Activated naive CD8-positive, alpha-beta T cell treated with anti-CD3 and anti-CD28 coated beads, Interleukin-2, amount 50 U/mL, for 24 hours (primary cell): ENCODE results near the gene BTN3A1.
"Not testable (repeated sequence)": the region's sequence is repeated elsewhere in the genome, so short reads cannot be mapped to it uniquely, and the experiment has no call there.

Experiments used
- ATAC-seq: fragments of 150-1000 bp; cut with Tn5 transposase; one replicate; pipeline ENCODE4 v1.10.0; 2021
- DNase-seq: peaks from one replicate; pipeline ENCODE4 v3.0.0; 2021
- H3K27ac Mint-ChIP-seq: one replicate; pipeline ENCODE4 v1.8.0; 2021; ENCODE audit warnings: mild to moderate bottlenecking, mixed read lengths
- H3K27me3 Mint-ChIP-seq: one replicate; pipeline ENCODE4 v1.8.0; 2021; ENCODE audit warnings: mixed read lengths
- H3K36me3 Mint-ChIP-seq: one replicate; pipeline ENCODE4 v1.8.0; 2021; ENCODE audit warnings: low read depth, mixed read lengths
- H3K4me1 Mint-ChIP-seq: one replicate; pipeline ENCODE4 v1.8.0; 2021; ENCODE audit warnings: mixed read lengths
- H3K4me3 Mint-ChIP-seq: one replicate; pipeline ENCODE4 v1.8.0; 2021; ENCODE audit warnings: mild to moderate bottlenecking, moderate library complexity, mixed read lengths
- H3K9me3 Mint-ChIP-seq: one replicate; pipeline ENCODE4 v1.8.0; 2021; ENCODE audit warnings: mixed read lengths

BTN3A1 gene

GRCh38 chr6:26415036-26415614 is 13.1 kb downstream of the BTN3A1 start:
- Mint-ChIP-seq H3K4me1 (peaks cover 3% of the 10 kb centered on the region), H3K9me3 (peaks cover 19% of the 10 kb centered on the region), H3K36me3 (peaks cover 29% of the 10 kb centered on the region)

DNA sequence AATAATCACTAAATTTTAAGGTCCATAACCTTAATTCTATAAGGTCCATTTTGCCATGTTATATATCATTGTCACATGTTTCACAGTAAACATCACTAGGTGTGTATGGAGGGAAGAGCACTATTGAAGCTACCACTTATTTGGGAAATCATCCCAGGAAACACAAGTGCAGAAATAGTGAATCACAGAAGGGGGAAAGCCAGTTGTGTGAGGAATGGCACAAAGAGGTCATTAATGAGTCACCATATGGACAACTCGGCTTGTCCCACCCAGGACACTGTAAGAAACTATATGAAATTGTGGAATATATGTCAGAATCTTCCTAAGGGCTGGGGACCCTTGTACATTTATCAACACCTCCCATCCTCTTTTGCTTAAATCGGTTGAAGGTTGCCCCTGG is 13.7 kb downstream of the BTN3A1 start:
- H3K9me3 Mint-ChIP-seq = peaks cover 19% of the 10 kb centered on the region
- H3K4me3 Mint-ChIP-seq = no peak overlapping the region
- DNase-seq (no peak), ATAC-seq (no peak)
- H3K27ac Mint-ChIP-seq = no peak overlapping the region
- H3K4me1 Mint-ChIP-seq = peaks cover 3% of the 10 kb centered on the region
- H3K27me3 Mint-ChIP-seq = no peaks in the 10 kb centered on the region
- H3K36me3 Mint-ChIP-seq = peaks cover 27% of the 10 kb centered on the region

More at GRCh38 chr6:26415036-26415614, 13.1 kb downstream of the BTN3A1 start:
- H3K4me3 Mint-ChIP-seq = no peak overlapping the region
- DNase-seq (no peak), ATAC-seq (no peak)
- no peaks in the 10 kb centered on the region for H3K27me3 Mint-ChIP-seq
- no peak overlapping the region for H3K27ac Mint-ChIP-seq

DNA sequence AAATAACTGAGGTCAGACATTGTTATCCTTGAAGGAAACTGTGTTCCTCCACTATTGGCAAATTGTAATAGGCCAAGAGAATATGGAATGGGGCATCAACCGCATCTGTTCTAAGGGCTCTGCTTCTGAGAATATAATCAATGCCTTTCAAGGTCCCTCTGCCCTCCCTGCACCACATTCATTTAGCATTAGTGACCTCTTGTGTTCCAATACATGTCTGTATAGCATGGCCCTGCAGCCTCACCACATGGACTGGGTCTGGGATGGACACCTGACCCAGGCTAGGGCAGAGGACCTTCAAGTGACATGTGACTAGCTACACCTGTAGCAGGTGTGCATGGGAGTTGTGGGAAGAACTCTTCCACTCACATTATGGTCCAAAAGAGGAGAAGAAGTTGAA is 14.2 kb downstream of the BTN3A1 start:
- no peak overlapping the region for H3K27ac Mint-ChIP-seq
- no peak overlapping the region for H3K4me3 Mint-ChIP-seq
- peaks cover 24% of the 10 kb centered on the region for H3K36me3 Mint-ChIP-seq
- no peak for DNase-seq
- peaks cover 19% of the 10 kb centered on the region for H3K9me3 Mint-ChIP-seq
- no peak for ATAC-seq
- no peaks in the 10 kb centered on the region for H3K27me3 Mint-ChIP-seq
- peaks cover 3% of the 10 kb centered on the region for H3K4me1 Mint-ChIP-seq

DNA sequence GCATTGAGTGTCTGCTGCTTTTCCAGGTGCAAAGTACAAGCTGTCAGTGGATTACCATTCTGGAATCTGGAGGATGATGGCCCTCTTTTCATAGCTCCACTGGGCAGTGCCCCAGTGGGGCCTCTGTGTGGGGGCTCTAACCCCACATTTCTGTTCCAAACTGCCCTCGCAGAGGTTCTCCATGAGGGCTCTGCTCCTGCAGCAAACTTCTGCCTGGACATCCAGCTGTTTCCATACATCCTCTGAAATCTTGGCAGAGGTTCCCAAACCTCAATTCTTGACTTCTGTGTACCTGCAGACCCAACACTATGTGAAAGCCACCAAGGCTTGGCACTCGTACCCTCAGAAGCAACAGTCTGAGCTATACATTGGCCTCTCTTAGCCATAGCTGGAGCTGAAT is 16.0 kb downstream of the BTN3A1 start:
- H3K27me3 Mint-ChIP-seq = not testable (repeated sequence)

GRCh38 chr6:26418795-26419194 is 16.7 kb downstream of the BTN3A1 start:
- not testable (repeated sequence) for H3K4me1 Mint-ChIP-seq, H3K4me3 Mint-ChIP-seq, H3K27me3 Mint-ChIP-seq, H3K27ac Mint-ChIP-seq, ATAC-seq, DNase-seq
- Mint-ChIP-seq H3K36me3 (peaks cover 16% of the 10 kb centered on the region), H3K9me3 (peaks cover 19% of the 10 kb centered on the region)

More for the DNA sequence above, 16.0 kb downstream of the BTN3A1 start:
- H3K4me1 Mint-ChIP-seq, H3K27ac Mint-ChIP-seq, DNase-seq, ATAC-seq, H3K4me3 Mint-ChIP-seq: not testable (repeated sequence)
- peaks cover 19% of the 10 kb centered on the region for H3K9me3 Mint-ChIP-seq
- peaks cover 18% of the 10 kb centered on the region for H3K36me3 Mint-ChIP-seq

DNA sequence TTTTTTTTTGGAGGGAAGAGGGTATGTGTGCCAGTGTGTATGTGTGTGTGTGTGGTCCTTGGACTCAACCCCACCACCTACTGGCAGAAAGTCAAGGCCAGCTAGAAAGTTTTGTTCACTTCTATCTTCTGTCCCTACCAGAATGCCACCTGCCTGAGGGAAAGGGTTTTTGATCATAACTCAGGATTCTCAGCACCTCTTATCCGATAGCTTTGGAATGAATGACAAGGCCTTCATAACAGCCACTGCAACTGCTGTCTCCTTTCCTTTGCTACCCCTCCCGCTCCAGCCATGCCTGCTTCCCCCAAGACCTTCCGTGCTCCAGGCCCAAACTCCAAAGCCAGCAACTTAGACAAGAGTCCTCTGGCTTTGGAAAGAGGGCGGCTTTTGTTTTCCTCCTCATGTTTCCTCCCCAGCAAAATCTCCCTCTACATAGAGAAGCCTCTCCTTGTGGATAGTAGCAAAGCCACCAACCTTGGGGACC is 18.7 kb downstream of the BTN3A1 start:
- H3K4me1 Mint-ChIP-seq = peaks cover 10% of the 10 kb centered on the region
- ATAC-seq (no peak), DNase-seq (peak; percentile 26)
- no peak overlapping the region for H3K27ac Mint-ChIP-seq
- H3K9me3 Mint-ChIP-seq = peaks cover 19% of the 10 kb centered on the region
- no peak overlapping the region for H3K4me3 Mint-ChIP-seq
- H3K27me3 Mint-ChIP-seq = no peaks in the 10 kb centered on the region
- peaks cover 9% of the 10 kb centered on the region for H3K36me3 Mint-ChIP-seq

DNA sequence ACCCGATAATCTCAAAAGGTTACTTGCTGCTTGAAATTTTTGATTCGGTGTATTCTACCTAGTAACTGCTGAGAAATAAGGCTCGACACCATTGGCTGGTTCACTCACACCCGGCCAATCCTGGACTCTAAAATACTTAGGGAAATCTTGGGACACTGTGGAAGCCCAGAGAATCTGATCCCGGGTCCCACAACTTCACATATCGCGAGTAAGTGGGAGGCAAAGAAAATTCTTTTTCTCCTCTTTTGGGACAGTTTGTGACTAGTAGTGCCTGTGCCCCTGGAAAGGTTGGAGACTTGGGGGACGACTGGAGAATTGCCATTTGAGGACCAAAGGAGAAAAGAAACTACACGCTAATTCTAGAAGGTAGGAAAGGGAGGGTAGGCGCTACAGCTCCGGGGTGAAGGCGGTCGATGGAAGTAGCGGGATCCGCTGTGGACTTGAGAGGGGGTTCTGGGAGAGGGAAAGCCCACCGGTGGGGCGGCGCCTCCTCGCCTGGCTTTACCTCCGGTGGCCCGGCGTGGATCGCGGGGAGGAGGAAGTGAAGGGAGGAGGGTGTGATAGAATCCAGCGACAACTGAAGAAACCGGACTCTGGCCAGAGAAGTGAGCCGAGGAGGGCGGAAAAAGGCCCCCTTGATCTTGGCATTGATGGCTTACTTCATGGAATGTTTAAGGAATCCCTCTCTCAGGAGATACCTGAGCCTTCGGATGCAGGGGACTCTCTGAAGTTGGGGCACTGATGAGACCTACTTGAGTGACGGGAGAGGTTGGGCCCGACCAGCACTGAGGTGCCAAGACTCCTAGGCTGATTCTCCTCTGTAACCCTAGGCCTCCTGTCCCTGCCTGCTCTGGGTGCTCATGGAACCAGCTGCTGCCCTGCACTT is 19.4 kb downstream of the BTN3A1 start:
- peak; percentile 95 for ATAC-seq
- H3K4me3 Mint-ChIP-seq = no peak overlapping the region
- peak; percentile 34 for DNase-seq
- no peaks in the 10 kb centered on the region for H3K27me3 Mint-ChIP-seq
- no peak overlapping the region for H3K27ac Mint-ChIP-seq
- peaks cover 7% of the 10 kb centered on the region for H3K36me3 Mint-ChIP-seq
- H3K9me3 Mint-ChIP-seq = peaks cover 16% of the 10 kb centered on the region
- H3K4me1 Mint-ChIP-seq = peaks cover 12% of the 10 kb centered on the region

GRCh38 chr6:26422329-26422728 is 20.3 kb downstream of the BTN3A1 start:
- DNase-seq = no peak
- ATAC-seq = no peak
- Mint-ChIP-seq H3K4me3 (no peak overlapping the region), H3K36me3 (peaks cover 6% of the 10 kb centered on the region), H3K27me3 (no peaks in the 10 kb centered on the region), H3K9me3 (peaks cover 10% of the 10 kb centered on the region), H3K4me1 (peaks cover 12% of the 10 kb centered on the region), H3K27ac (no peak overlapping the region)

- Mint-ChIP-seq H3K9me3 (no peaks in the 10 kb centered on the region), H3K4me1 (peaks cover 11% of the 10 kb centered on the region), H3K4me3 (no peak overlapping the region), H3K27me3 (no peaks in the 10 kb centered on the region), H3K27ac (no peak overlapping the region), H3K36me3 (peaks cover 10% of the 10 kb centered on the region)
- ATAC-seq (no peak), DNase-seq (no peak)
Measured at GRCh38 chr6:26426691-26427450, 24.8 kb downstream of the BTN3A1 start.

DNA sequence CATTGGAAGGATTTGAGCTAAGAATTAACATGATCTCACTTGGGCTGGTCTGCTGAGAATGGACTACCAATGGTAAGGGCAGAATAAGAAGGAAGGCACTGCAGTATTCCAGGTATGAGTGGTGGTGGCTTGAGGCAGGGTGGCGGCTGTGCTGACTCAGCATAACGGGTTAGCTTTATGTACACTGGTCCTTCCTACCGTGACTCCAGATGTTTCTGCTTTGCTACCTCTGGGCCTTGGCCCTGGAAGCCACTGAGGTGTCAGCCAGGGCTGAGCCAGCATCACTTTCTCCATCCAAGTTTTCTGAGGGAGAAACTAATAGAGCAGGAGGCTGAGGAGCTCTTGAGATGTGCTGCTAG is 25.4 kb downstream of the BTN3A1 start:
- Mint-ChIP-seq H3K36me3 (peaks cover 12% of the 10 kb centered on the region), H3K4me3 (no peak overlapping the region), H3K4me1 (peaks cover 8% of the 10 kb centered on the region), H3K27me3 (no peaks in the 10 kb centered on the region), H3K27ac (no peak overlapping the region), H3K9me3 (no peaks in the 10 kb centered on the region)
- ATAC-seq (no peak), DNase-seq (no peak)

DNA sequence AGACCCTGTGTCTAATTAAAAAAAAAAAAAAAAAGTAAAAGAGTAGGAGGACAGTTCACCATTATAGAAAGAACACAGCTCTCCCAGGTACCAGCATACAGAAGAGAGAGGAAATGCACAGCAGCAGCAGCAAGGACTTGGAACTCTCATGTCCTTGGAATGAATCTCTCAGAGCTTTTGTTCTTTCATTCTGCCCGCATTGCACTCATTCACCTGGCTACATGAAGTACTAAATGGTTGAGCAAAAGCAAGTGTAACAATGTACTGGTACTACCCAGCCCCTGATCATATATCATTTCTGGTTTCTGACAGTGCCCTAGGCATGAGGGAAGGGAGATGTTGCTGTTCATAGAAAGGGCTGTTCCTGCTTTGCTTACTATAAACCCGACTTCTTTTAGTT is 26.1 kb downstream of the BTN3A1 start:
- ATAC-seq = no peak
- Mint-ChIP-seq H3K36me3 (peaks cover 14% of the 10 kb centered on the region), H3K27ac (no peak overlapping the region), H3K4me3 (no peak overlapping the region), H3K9me3 (no peaks in the 10 kb centered on the region), H3K4me1 (peaks cover 8% of the 10 kb centered on the region), H3K27me3 (no peaks in the 10 kb centered on the region)
- no peak for DNase-seq

- Mint-ChIP-seq H3K4me3 (no peak overlapping the region), H3K27me3 (no peaks in the 10 kb centered on the region), H3K4me1 (peaks cover 2% of the 10 kb centered on the region), H3K27ac (no peak overlapping the region), H3K36me3 (peaks cover 24% of the 10 kb centered on the region), H3K9me3 (peaks cover 10% of the 10 kb centered on the region)
- DNase-seq = no peak
- ATAC-seq = no peak
Measured at GRCh38 chr6:26430787-26431186, 28.7 kb downstream of the BTN3A1 start.

DNA sequence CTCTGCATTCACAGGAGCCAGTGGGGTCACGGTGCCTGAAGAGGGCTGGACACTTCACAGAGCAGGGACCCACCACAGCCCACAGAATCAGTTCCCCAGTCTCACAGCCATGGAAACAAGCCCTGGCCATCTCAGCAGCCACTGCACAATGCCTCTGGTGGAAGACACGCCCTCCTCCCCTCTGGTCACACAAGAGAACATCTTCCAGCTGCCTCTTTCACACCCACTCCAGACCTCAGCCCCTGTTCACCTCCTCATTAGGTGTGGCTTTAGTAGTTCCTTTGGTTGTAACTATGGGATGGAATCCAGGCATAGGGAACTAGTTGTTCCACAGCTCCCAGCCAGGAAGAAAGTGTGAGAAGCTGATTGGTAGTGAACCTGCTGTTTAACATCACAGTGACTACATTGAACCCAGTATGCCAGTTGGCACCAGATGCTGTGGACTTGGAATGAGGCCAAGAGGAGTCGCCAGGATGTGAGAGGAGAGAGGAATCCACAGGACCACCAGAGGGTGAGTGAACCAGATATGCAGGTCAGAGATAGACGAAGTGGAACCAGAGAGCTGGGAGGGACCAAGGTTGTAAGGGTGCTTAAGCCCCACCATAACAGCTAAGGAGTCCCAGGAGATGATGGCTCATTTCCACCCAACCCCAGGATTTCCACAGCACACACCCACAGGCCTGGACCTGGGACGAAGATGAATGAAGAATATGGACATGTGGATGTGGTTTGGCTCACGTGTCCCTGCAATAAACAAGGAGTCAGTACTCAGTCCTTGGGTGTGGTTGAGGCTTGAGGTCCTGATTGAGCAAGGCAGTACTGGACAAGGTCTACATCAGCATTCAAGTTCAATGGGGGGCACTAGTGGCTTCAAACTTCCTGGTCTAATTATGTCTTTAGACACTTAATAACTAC is 29.4 kb downstream of the BTN3A1 start:
- Mint-ChIP-seq H3K36me3 (peaks cover 24% of the 10 kb centered on the region), H3K4me3 (no peak overlapping the region), H3K9me3 (peaks cover 10% of the 10 kb centered on the region), H3K27me3 (no peaks in the 10 kb centered on the region), H3K4me1 (no peaks in the 10 kb centered on the region), H3K27ac (no peak overlapping the region)
- ATAC-seq (no peak), DNase-seq (no peak)
